IPS-NIHi7 (cell line): ENCODE results near the gene USP10.
"Not testable (repeated sequence)": the region's sequence is repeated elsewhere in the genome, so short reads cannot be mapped to it uniquely, and the experiment has no call there.

Experiments used
- DNase-seq: peaks from one replicate; pipeline ENCODE4 v3.0.0; 2012; ENCODE audit warnings: mixed read lengths; ENCODE audit errors: extremely low spot score

USP10 gene

DNA sequence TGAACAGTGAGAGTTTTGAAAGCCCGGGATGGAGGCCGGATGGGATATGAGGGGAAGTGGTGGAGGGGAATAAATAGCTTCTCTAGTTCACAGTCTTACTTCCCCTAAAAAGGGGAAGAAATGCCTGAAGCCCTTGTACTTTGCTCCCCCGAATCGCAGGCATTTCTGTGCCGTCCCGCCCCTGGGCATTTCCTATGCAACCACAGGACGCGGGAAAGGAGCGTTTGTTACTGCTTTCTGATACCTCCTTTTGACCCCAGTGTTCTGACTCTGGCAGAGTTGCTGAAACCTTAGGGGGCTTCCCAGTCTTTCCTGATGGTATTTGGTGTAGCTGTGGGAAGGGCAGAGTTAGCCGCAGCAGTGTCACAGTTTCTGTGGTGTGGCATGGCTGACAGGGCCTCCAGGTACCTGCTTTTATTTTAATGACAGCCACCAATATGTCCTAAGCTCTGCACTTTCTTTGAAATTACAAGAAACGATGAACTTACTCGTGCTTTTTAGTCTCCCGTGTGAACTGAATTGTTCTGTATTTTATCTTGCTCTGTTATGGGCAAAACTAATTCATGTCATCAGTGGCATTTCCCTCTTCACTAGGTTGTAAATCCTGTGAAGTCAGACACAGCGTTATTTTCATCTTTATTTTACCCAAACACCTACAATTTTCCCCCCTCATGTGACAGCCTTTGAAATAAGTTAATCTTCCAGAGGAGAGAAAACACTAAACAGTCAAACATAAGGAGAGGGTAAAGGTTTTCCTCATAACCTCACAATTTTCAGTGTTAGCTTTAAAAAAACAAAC, 27.1 kb downstream of the USP10 start:
- no peak for DNase-seq

DNA sequence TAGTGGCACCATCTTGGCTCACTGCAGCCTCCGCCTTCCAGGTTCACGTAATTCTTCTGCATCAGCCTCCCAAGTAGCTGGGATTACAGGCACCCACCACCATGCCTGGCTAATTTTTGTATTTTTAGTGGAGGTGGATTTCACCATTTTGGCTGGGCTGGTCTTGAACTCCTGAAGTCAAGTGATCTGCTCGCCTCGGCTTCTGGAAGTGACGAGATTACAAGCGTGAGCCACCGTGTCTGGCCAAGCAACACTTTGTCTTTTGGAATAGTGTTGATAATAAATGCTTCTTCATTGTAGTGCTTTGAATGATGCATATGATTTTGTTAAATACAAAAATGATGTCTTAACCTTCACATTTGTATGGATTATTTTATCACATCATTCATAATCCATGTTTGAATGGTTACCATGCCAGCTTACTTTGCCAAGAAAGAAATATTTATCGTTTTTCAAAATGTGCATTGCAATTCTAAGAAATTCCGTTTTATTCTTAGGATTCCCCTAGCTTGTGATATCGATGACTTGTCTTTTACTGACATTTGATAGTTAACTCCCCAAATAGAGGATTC, 29.1 kb downstream of the USP10 start:
- no peak for DNase-seq

GRCh38 chr16:84729716-84730320, 30.0 kb downstream of the USP10 start:
- no peak for DNase-seq

- DNase-seq: peak; percentile 43
Observed at GRCh38 chr16:84730406-84731106, 30.8 kb downstream of the USP10 start.

DNA sequence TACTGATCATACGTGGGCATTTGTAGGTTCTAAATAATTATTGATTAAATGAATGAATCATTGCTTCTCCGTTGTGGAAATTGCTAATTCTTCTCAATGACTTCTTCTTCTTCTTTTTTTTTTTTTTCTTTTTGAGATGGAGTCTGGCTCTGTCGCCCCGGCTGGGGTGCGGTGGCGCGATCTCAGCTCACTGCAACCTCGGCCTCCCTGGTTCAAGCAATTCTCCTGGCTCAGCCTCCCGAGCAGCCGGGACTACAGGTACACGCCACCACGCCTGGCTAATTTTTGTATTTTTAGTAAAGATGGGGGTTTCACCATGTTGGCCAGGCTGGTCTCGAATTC, 32.5 kb downstream of the USP10 start:
- not testable (repeated sequence) for DNase-seq

GRCh38 chr16:84732674-84733352, 33.0 kb downstream of the USP10 start:
- no peak for DNase-seq

DNA sequence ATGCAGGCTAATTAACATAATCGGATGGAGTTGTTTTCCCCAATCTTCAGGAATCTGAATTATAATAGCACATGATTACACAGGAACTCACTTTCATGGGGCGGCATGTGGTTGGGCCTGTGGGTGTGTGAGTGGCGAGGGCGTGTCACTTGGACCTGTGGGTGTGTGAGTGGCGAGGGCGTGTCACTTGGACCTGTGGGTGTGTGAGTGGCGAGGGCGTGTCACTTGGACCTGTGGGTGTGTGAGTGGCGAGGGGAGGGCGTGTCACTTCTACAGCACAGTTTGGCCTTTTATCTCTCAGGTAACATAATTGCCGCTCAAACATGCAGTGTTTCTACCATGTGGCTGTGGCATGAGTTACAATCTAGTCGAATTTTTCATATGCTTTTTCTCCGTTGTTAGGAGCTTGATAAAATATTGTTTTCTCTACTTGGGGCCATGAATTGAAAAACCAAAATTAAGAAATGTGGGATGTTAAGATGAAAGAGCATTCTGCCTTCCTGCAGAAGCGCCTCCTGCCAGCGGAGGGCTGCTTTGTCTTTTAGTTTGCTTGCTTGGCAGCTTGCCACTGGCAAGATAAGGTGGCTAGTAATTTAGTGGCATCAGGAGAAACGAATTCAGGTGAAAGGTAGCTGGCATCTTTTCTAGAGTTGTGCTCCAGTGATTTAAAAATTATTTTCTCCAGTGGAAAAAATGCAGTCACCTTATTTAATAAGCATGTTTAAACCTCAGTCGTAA, 36.2 kb downstream of the USP10 start:
- no peak for DNase-seq

GRCh38 chr16:84737192-84738011, 37.6 kb downstream of the USP10 start:
- DNase-seq: no peak

GRCh38 chr16:84738255-84739038, 38.6 kb downstream of the USP10 start:
- peak; percentile 76 for DNase-seq

- no peak for DNase-seq
Observed at GRCh38 chr16:84739349-84740124, 39.7 kb downstream of the USP10 start.

- no peak for DNase-seq
Observed at GRCh38 chr16:84740596-84741116, 40.9 kb downstream of the USP10 start.

- DNase-seq: no peak
Observed at GRCh38 chr16:84741340-84741830, 41.6 kb downstream of the USP10 start.

DNA sequence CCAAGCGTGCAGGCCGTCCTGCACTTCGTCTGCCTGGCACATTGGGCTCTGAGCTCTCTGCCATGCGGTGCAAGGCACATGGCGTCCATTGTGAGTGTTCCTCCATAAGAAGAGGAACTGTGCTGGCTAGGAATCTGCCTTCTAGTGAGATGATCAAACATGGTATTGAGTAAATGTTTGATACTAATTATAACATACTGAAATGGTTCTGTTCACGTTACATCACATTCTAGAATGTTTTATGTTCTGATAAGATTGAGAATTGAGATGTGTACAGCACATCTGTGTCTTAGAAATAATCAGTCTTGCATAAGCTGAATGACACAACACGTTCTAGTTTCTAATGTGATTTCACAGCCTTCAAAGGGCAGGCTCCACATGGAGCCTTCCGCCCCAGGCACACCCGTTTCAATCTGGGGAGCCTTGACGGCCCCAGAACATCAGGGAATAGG, 42.9 kb downstream of the USP10 start:
- no peak for DNase-seq

GRCh38 chr16:84746231-84746630, 46.4 kb downstream of the USP10 start:
- no peak for DNase-seq

DNA sequence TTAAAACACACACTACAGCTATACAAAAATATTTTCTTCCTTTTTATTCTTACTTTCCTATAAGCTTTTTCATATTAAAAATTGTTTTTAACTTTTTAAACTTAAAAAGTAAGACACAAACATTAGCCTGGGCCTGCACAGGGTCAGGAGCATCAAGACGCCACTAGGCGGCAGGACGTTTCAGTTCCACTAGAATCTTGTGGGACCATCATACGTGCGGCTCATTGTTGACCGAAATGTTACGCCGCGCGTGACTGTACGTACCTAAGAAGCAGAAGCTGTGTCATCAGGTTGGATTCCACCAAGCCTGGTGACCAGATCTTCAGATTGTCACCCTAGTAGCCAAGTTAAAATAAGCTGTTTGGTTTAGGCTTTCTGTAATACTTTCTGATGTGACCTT, 47.1 kb downstream of the USP10 start:
- DNase-seq: no peak

DNA sequence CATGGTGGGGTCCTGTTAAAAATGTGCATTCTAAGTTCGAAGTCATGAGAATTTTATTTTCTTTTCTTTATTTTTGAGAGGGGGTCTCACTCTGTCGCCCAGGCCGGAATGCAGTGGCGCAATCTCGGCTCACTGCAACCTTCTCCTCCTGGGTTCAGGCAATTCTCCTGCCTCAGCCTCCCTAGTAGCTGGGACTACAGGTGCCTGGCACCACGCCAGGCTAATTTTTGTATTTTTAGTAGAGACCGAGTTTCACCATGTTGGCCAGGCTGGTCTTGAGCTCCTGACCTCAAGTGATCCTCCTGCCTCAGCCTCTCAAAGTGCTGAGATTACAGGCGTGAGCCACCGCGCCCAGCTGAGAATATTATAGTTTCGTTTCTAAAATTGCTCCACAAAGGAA, 48.4 kb downstream of the USP10 start:
- not testable (repeated sequence) for DNase-seq

- DNase-seq: no peak
Observed at GRCh38 chr16:84749072-84749471, 49.3 kb downstream of the USP10 start.

DNA sequence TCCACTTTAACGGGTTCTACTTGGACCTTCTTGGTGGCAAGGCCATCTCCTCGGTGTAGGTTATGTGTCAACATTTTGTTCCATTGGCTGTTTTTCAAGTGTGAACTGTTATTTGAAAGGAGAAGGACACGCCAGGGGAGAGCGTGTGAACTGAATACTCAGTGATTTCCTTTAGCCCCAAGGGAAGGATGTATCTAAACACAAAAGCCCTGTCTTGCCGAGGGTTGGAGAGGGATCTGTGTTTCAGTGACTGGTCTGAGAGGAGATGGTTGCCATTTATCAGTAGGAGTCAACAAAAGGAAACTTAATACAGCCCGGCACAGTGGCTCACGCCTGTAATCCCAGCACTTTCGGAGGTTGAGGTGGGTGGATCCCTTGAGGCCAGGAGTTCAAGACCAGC, 50.0 kb downstream of the USP10 start:
- DNase-seq: no peak
